GM10248 (cell line): ENCODE measurements around the gene PPP1R9A.

Source experiments
- CTCF ChIA-PET: fragments of 300-600 bp; sonication (Branson Sonifier 250); formaldehyde crosslinking; extraction: SDS; loops from one replicate; lab custom pipeline; 2021; ENCODE audit warnings: antibody characterized with exemption; lab: Yijun Ruan, JAX
- POLR2A ChIA-PET: fragments of 350-650 bp; sonication (Branson Sonifier 250); formaldehyde crosslinking; extraction: SDS; loops from one replicate; lab custom pipeline; 2020; ENCODE audit warnings: antibody characterized with exemption; lab: Yijun Ruan, JAX
- DNase-seq: peaks from one replicate; pipeline ENCODE4 v3.0.0; 2012; ENCODE audit errors: extremely low spot score
- TF ChIP-seq, protein P1 (sequence below): IDR thresholded peaks from 2 replicates; pipeline ENCODE4 v1.5.1; 2012; ENCODE audit warnings: mild to moderate bottlenecking, low read depth; ENCODE audit errors: extremely low read depth, missing control alignments, control extremely low read depth

PPP1R9A gene

GRCh38 chr7:94969434-94970084 is 62.2 kb downstream of the PPP1R9A start:
- ChIA-PET POLR2A (no interaction called here), CTCF (interaction anchor here (0.9 kb wide), 1 partner anchor 13 kb away, joined by 3 read pairs; no protein-coding TSS in a partner anchor)
- DNase-seq = no peak
- TF ChIP-seq, protein P1, sequence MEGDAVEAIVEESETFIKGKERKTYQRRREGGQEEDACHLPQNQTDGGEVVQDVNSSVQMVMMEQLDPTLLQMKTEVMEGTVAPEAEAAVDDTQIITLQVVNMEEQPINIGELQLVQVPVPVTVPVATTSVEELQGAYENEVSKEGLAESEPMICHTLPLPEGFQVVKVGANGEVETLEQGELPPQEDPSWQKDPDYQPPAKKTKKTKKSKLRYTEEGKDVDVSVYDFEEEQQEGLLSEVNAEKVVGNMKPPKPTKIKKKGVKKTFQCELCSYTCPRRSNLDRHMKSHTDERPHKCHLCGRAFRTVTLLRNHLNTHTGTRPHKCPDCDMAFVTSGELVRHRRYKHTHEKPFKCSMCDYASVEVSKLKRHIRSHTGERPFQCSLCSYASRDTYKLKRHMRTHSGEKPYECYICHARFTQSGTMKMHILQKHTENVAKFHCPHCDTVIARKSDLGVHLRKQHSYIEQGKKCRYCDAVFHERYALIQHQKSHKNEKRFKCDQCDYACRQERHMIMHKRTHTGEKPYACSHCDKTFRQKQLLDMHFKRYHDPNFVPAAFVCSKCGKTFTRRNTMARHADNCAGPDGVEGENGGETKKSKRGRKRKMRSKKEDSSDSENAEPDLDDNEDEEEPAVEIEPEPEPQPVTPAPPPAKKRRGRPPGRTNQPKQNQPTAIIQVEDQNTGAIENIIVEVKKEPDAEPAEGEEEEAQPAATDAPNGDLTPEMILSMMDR = no peak

DNA sequence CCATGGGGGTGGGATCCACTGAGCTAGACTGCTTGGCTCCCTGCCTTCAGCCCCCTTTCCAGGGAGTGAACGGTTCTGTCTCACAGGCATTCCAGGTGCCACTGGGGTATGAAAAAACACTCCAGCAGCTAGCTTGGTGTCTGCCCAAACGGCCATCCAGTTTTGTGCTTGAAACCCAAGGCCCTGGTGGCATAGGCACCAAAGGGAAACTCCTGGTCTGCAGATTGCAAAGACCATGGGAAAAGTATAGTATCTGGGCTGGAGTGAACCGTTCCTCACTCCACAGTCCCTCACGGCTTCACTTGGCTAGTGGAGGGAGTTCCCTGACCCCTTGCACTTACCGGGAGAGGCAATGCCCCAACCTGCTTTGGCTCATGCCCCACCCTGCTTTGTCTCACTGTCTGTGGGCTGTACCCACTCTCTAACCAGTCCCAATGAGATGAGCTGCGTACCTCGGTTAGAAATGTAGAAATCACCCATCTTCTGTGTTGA is 62.7 kb downstream of the PPP1R9A start:
- ChIA-PET POLR2A (no interaction called here), CTCF (interaction anchor here (0.9 kb wide), 1 partner anchor 13 kb away, joined by 3 read pairs; no protein-coding TSS in a partner anchor)
- TF ChIP-seq, protein P1 = no peak

GRCh38 chr7:94971051-94971867 is 63.9 kb downstream of the PPP1R9A start:
- TF ChIP-seq, protein P1 = no peak
- no peak for DNase-seq

More for the DNA sequence above, 62.7 kb downstream of the PPP1R9A start:
- DNase-seq = no peak

GRCh38 chr7:94972296-94972695 is 64.9 kb downstream of the PPP1R9A start:
- no peak for DNase-seq
- CTCF ChIA-PET = no interaction called here
- POLR2A ChIA-PET = no interaction called here

More at GRCh38 chr7:94971051-94971867, 63.9 kb downstream of the PPP1R9A start:
- POLR2A ChIA-PET = no interaction called here
- CTCF ChIA-PET = no interaction called here

GRCh38 chr7:94973844-94974243 is 66.5 kb downstream of the PPP1R9A start:
- CTCF ChIA-PET = interaction anchor here (1.0 kb wide), 1 partner anchor 12 kb away, joined by 4 read pairs; no protein-coding TSS in a partner anchor
- POLR2A ChIA-PET = no interaction called here
- DNase-seq = no peak

More at GRCh38 chr7:94972296-94972695, 64.9 kb downstream of the PPP1R9A start:
- TF ChIP-seq, protein P1 = no peak

DNA sequence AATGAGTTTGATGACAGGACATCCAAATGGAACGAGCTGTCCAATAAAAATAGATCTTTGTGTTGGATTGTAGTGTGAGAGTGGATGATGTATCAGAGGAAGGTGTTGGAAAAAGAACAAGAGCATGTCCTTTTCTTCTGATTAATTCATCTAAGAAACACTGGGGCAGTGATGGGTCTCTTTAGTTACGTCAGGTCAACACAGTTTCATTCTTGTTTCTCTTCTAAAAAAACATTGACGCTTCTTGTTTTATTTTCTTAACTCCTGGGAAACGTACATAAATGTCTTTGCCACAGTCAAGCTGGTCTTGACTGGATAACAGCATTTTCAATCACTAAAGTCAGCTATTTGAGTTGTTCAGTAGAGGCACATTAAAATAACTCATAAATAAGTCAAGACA is 67.0 kb downstream of the PPP1R9A start:
- CTCF ChIA-PET = interaction anchor here (0.9 to 1.0 kb wide), 2 partner anchors 12 to 39 kb away, joined by 4 read pairs; no protein-coding TSS in a partner anchor
- TF ChIP-seq, protein P1 = no peak
- POLR2A ChIA-PET = interaction anchor here (0.6 kb wide), 1 partner anchor 56 kb away, joined by 3 read pairs; no protein-coding TSS in a partner anchor
- no peak for DNase-seq

More at GRCh38 chr7:94973844-94974243, 66.5 kb downstream of the PPP1R9A start:
- TF ChIP-seq, protein P1 = no peak
